Glomerular endothelial cell (primary cell): ENCODE measurements around the gene MYL6. TPM values are rescaled to one million over a fixed set of nuclear protein-coding genes. Genes with fewer than 3 reads are reported as not detected.

Source experiments
- DNase-seq: peaks from one replicate; pipeline ENCODE4 v3.0.0-alpha.2; 2011; ENCODE audit warnings: low read depth, low spot score; ENCODE audit errors: extremely low read depth
- total RNA-seq: library from RNA; depleted of rRNA; stranded (reverse); fragments of >200 nt; gene quantifications from 2 replicates; pipeline ENCODE4 v1.2.3, GENCODE V29; 2015

MYL6 gene
- total RNA-seq, 1 donor from 2014 or later = 2,948 TPM

- DNase-seq = no peak
These were observed 31.1 kb downstream of the MYL6 start, which contains the start of gene SMARCC2 for GRCh38 chr12:56189099-56189917. Gene SMARCC2 (minus strand): TSS chr12:56189483. CDS start chr12:56189461, 22 bp downstream.

GRCh38 chr12:56189918-56190694 is 31.9 kb downstream of the MYL6 start:
- DNase-seq = peak; percentile 56

DNA sequence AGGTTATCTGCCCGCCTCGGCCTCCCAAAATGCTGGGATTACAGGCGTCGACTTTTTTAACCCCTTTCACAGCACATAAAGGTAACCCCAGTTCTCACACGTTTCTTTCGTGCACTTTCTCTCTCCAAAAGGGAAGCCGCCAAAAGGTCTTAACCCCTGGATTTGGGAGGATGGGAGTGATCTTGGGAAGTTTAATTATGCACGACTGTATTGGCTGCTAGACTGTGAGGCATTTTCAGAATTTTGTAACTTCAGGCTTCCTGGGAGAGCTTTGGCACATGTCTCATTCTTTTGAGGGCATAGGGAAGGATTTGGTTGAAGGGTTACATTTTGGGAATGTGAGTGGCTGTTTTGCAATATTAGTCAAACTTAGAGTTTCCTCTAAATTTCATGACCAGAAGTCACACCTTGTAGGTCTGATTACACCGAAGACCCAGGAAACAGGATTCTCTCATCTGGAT is 32.6 kb downstream of the MYL6 start:
- no peak for DNase-seq

DNA sequence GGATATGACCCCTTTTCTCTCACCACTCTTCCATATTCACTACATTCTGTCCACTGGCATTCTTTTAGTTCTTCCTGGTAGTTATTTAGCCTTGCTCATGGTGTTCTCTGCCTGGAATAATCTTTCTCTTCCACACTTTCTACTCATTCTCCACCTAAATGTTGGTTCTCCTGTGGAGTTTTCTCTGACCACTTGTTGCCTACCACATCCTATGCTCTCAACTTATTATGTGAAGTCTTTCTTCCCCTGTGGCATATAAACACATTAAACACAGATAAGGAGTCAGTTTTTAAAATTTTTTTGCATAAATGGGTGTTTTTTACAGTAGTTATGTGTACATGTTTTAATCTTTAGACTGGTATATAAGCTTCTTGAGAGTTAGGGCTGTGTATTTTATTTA is 34.4 kb downstream of the MYL6 start:
- DNase-seq = no peak

DNA sequence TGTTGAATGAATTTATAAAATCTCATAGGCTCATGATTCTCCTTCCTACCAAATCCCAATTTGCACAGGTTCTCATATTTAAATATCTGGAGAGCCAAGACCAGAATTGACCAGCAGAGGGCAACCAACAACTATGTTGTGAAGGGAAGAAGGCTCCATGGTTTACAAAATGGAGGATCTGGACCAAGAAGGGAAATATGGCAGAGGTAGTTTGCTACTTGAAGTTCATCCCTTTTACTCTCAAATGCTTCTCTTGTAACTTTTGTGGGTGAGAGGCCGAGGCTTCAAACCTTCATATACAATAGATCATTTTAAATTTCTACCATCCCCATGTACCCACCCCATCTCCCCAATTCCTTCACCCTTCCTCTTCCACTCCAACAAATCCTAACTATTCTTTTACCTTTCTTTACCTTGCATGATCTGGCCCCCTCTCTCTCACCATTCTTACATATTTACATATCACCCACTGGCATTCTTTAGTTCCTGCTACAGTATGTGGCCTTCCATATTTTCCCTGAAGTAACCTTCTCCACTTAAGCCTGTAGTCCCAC is 34.9 kb downstream of the MYL6 start:
- peak; percentile 81 for DNase-seq

DNA sequence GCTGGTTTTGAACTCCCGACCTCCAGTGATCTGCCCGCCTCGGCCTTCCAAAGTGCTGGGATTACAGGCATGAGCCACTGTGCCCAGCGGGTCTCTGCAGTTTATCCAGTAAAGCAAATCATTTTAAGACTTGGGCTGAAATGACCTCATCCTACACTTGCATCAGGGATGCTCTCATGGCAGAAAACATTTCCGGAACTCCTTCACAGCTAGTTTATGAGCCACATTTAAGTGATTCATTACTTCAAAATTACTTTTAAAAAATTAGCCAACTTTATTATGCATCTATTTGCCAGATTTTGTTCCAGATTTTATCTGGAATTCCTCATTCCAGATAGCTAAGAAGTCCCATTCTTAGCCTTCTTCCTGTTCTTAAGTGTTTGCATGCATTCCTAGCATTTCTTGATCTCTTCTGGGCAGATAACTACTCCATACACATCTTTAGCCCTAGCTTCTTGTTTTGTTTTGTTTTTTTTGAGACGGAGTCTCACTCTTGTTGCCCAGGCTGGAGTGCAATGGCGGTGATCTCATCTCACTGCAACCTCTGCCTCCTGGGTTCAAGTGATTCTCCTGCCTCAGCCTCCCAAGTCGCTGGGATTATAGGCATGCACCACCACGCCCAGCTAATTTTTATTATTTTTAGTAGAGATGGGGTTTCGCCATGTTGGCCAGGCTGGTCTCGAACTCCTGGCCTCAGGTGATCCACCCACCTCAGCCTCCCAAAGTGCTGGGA is 38.8 kb downstream of the MYL6 start:
- DNase-seq = peak; percentile 84

DNA sequence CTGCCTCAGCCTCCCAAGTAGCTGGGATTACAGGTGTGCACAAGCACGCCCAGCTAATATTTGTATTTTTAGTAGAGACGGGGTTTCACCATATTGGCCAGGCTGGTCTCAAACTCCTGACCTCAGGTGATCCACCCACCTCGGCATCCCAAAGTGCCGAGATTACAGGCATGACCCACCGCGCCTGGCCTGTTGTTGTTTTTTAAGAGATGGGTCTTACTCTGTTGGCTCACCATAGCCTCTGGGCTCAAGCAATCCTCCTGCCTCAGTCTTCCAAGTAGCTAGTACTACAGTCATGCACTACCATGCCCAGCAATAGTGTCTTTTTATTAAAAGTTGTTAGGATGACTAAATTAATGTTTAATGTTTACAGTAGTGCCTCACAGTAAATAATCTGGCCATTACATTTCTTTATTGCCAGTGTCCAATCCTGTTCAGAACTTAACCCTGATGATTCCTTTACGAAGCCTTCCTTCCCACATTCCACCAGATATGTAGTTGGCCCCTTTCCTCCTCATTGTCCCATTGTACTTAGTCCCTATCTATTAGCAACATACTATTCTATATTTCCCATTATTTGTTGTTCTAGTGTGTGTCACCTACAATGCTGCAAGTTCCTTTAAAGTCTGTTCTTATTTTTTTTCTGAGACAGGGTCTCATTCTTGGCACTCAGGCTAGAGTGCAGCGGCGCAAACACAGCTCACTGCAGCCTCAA is 39.9 kb downstream of the MYL6 start:
- DNase-seq = no peak

GRCh38 chr12:56198836-56199235 is 40.7 kb downstream of the MYL6 start:
- no peak for DNase-seq

- no peak for DNase-seq
These were observed 44.2 kb downstream of the MYL6 start for GRCh38 chr12:56202366-56202765.

GRCh38 chr12:56202838-56203237 is 44.7 kb downstream of the MYL6 start:
- DNase-seq = no peak

- DNase-seq = no peak
These were observed 46.1 kb downstream of the MYL6 start for GRCh38 chr12:56204275-56204674.

DNA sequence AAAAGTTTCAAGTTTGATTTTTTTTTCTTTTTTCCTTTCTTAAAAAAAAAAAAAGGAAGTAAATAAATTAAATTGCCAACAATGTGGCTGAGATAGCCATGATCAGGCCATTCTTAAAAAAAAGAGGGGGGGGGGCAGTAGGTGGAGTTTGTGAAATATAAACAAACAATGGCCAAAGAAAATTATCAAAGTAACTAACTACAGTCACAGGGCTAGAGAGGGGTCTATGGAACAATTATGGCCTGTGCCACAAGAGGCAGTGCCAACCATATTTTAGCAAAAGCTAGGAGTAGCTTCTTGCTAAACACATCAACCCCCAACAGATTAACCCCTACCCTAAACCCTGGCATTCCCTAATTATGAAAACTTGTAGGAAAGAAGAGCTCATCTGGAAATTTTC is 47.3 kb downstream of the MYL6 start:
- no peak for DNase-seq

- DNase-seq = no peak
These were observed 48.5 kb downstream of the MYL6 start for GRCh38 chr12:56206452-56207166.

DNA sequence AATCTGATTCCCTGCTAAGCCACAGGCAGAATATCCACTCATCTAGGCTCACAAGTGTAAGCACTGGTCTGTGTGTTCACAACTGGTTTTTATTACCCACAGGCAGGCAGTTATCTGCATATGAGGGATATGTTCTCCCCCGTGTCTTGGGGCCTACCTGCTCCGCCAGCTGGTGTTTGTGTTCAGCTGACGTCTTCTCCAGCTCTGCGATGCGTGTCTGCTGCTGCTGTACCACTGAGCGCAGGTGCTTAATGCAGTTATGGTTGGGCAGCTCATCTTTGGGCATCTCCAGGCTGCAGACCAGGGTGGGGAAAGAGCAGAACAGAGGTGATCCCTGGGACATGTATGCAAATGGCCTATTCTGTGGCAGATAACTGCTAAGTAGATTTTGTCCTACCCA is 49.8 kb downstream of the MYL6 start:
- DNase-seq = no peak

Other genes starting within 250 kb of the MYL6 start
- gene PYM1, start 230.5 kb upstream of the MYL6 start, total RNA-seq = 31.8 and 35.8 TPM in 2 replicates
- 49.8 and 53.7 TPM in 2 replicates for gene DGKA, start 227.2 kb upstream of the MYL6 start, total RNA-seq
- gene PMEL, start 192.3 kb upstream of the MYL6 start, total RNA-seq = 0.58 and 1.1 TPM in 2 replicates
- 20.2 and 28.4 TPM in 2 replicates for gene CDK2, start 191.5 kb upstream of the MYL6 start, total RNA-seq
- gene RAB5B, start 184.3 kb upstream of the MYL6 start, total RNA-seq = 76.2 and 88.7 TPM in 2 replicates
- 13.3 and 14.3 TPM in 2 replicates for gene SUOX, start 161.1 kb upstream of the MYL6 start, total RNA-seq
- 1.8 and 4.9 TPM in 2 replicates for gene IKZF4, start 137.3 kb upstream of the MYL6 start, total RNA-seq
- 956 and 971 TPM in 2 replicates for gene RPS26, start 116.4 kb upstream of the MYL6 start, total RNA-seq
- gene ERBB3, start 78.2 kb upstream of the MYL6 start, total RNA-seq = 0.53 TPM in 1 of 2 replicates, not detected in the other
- 113 and 125 TPM in 2 replicates for gene PA2G4, start 53.8 kb upstream of the MYL6 start, total RNA-seq
- gene RPL41, start 41.7 kb upstream of the MYL6 start, total RNA-seq = 1,895 and 2,713 TPM in 2 replicates
- gene ZC3H10, start 40.1 kb upstream of the MYL6 start, total RNA-seq = 3.0 and 4.1 TPM in 2 replicates
- gene ESYT1, start 30.1 kb upstream of the MYL6 start, total RNA-seq = 269 and 275 TPM in 2 replicates
- 103 and 104 TPM in 2 replicates for gene MYL6B, start 5.8 kb upstream of the MYL6 start, total RNA-seq
- 51.1 and 78.9 TPM in 2 replicates for gene SMARCC2, start 31.1 kb downstream of the MYL6 start, total RNA-seq
- gene RNF41, start 63.6 kb downstream of the MYL6 start, total RNA-seq = 40.5 and 41.5 TPM in 2 replicates
- 26.7 and 33.5 TPM in 2 replicates for gene NABP2, start 66.0 kb downstream of the MYL6 start, total RNA-seq
- not detected in 2 replicates for gene SLC39A5, start 71.7 kb downstream of the MYL6 start, total RNA-seq
- 34.4 and 55.6 TPM in 2 replicates for gene ANKRD52, start 100.0 kb downstream of the MYL6 start, total RNA-seq
- 9.2 and 15.9 TPM in 2 replicates for gene COQ10A, start 108.6 kb downstream of the MYL6 start, total RNA-seq
- gene CS, start 142.0 kb downstream of the MYL6 start, total RNA-seq = 146 and 156 TPM in 2 replicates
- 112 and 135 TPM in 2 replicates for gene CNPY2, start 157.6 kb downstream of the MYL6 start, total RNA-seq
- 15.6 and 18.4 TPM in 2 replicates for gene PAN2, start 175.6 kb downstream of the MYL6 start, total RNA-seq
- gene IL23A, start 180.5 kb downstream of the MYL6 start, total RNA-seq = 3.0 TPM in 1 of 2 replicates, not detected in the other
- 76.0 and 104 TPM in 2 replicates for gene STAT2, start 201.7 kb downstream of the MYL6 start, total RNA-seq
- gene APOF, start 204.5 kb downstream of the MYL6 start, total RNA-seq = not detected in 2 replicates